K562 (cell line): Measurements from ENCODE around the gene NCAPG2. TPM values are rescaled to one million over a fixed set of nuclear protein-coding genes. Genes with fewer than 3 reads are reported as not detected.

Experiments
- ATF1 ChIP-seq, 2 experiments: fragments of 450-650 bp in 1 of 2; IDR thresholded peaks; 2 replicates each; pipeline ENCODE4 v1.6.1; 2016; ENCODE audit warnings: missing compliant biosample characterization in 1 of 2, missing genetic modification characterization in 1 of 2
- ATF7 ChIP-seq: fragments of 450-650 bp; IDR thresholded peaks from 2 replicates; pipeline ENCODE4 v1.7.1; 2014; ENCODE audit warnings: mild to moderate bottlenecking, moderate library complexity
- E2F3 ChIP-seq: fragments of 250-450 bp; sonication (Bioruptor Pico); IDR thresholded peaks from 2 replicates; pipeline ENCODE4 v1.4.0; 2020; ENCODE audit warnings: mild to moderate bottlenecking
- GATAD2A ChIP-seq: fragments of 450-650 bp; IDR thresholded peaks from 2 replicates; pipeline ENCODE4 v1.6.1; 2017
- HNRNPK ChIP-seq: fragments of 200-400 bp; formaldehyde crosslinking; IDR thresholded peaks from one replicate; pipeline ENCODE4 v1.6.1; 2018; ENCODE audit warnings: mild to moderate bottlenecking, low read depth, low read length; ENCODE audit not compliant: poor library complexity, severe bottlenecking
- KLF10 ChIP-seq: fragments of 250-450 bp; sonication (Bioruptor Pico); IDR thresholded peaks from 2 replicates; pipeline ENCODE4 v1.6.1; 2021; ENCODE audit warnings: matching md5 sums
- NR3C1 ChIP-seq: sonication (generic); formaldehyde crosslinking; IDR thresholded peaks from 2 replicates; pipeline ENCODE4 v1.8.1; 2022; ENCODE audit warnings: missing genetic modification reagents
- PTTG1 ChIP-seq: fragments of 450-650 bp; IDR thresholded peaks from 2 replicates; pipeline ENCODE4 v1.6.1; 2016; ENCODE audit warnings: low read depth, mild to moderate bottlenecking, missing genetic modification characterization, missing compliant biosample characterization
- PYGO2 ChIP-seq: fragments of 450-650 bp; IDR thresholded peaks from 2 replicates; pipeline ENCODE4 v1.6.1; 2016; ENCODE audit warnings: mild to moderate bottlenecking, missing genetic modification characterization, moderate library complexity, missing compliant biosample characterization
- SNRNP70 ChIP-seq: fragments of 200-400 bp; formaldehyde crosslinking; optimal IDR thresholded peaks from 2 replicates; pipeline ENCODE3; 2017; ENCODE audit warnings: low read depth, low read length
- TCF7 ChIP-seq: sonication (generic); IDR thresholded peaks from 2 replicates; pipeline ENCODE4 v1.6.1; 2016; ENCODE audit warnings: antibody characterized with exemption, borderline replicate concordance
- ZBTB17 ChIP-seq: fragments of 450-650 bp; formaldehyde crosslinking; IDR thresholded peaks from 2 replicates; pipeline ENCODE4 v1.4.0; 2020; ENCODE audit warnings: mild to moderate bottlenecking
- ZNF146 ChIP-seq: IDR thresholded peaks from one replicate; pipeline ENCODE4 v1.6.1; 2018; ENCODE audit warnings: missing compliant biosample characterization; ENCODE audit not compliant: unreplicated experiment
- ZNF75A ChIP-seq: fragments of 450-650 bp; formaldehyde crosslinking; IDR thresholded peaks from 2 replicates; pipeline ENCODE4 v1.4.0; 2020; ENCODE audit warnings: mild to moderate bottlenecking
- polyA plus RNA-seq, 8 experiments: library from polyadenylated mRNA; depleted of rRNA in 4 of 8; stranded (reverse) in 5 of 8; unstranded in 3 of 8; fragments of >200 nt; fragmentation: Nextera tagmentation in 2 of 8; fragmentation: Illumina TruSeq in 1 of 8; extraction: Ambion mirVana in 2 of 8; extraction: Trizol in 1 of 8; gene quantifications; 2 replicates each; pipeline versions ENCODE4 v1.2.1 to v1.2.3, GENCODE V29; 2011 to 2014; ENCODE audit warnings: inconsistent platforms in 1 of 8, missing spikeins in 1 of 8
- total RNA-seq, 7 experiments: library from RNA; depleted of rRNA in 6 of 7; stranded (reverse); fragments of >200 nt in 6 of 7; fragmentation: Illumina TruSeq in 2 of 7; extraction: Trizol in 2 of 7; gene quantifications; 2 replicates each; pipeline versions ENCODE4 v1.2.1 to v1.2.3, GENCODE V29; 2011 to 2021; ENCODE audit warnings: low replicate concordance in 1 of 7
- TF ChIP-seq, protein P1 (sequence below): fragments of 450-650 bp; IDR thresholded peaks from 2 replicates; pipeline ENCODE4 v1.6.1; 2018; ENCODE audit not compliant: partially characterized antibody
- TF ChIP-seq, protein P2 (sequence below): sonication (generic); formaldehyde crosslinking; IDR thresholded peaks from 2 replicates; pipeline ENCODE4 v1.8.0; 2022; ENCODE audit warnings: mild to moderate bottlenecking, missing genetic modification reagents
- TF ChIP-seq, protein P3 (sequence below): fragments of 450-650 bp; formaldehyde crosslinking; IDR thresholded peaks from 2 replicates; pipeline ENCODE4 v1.4.0; 2020; ENCODE audit warnings: mild to moderate bottlenecking, moderate library complexity
- TF ChIP-seq, protein P4 (sequence below): IDR thresholded peaks from 3 replicates; pipeline ENCODE4 v1.6.1; 2011; ENCODE audit warnings: borderline replicate concordance, mild to moderate bottlenecking, moderate library complexity; ENCODE audit not compliant: insufficient read length; ENCODE audit errors: extremely low read depth

Gene NCAPG2
- total and polyA plus RNA-seq, 9 of the 15 experiments (the other 6 are each of a cell fraction or from before 2014, with no cell fraction given) = 21.5 to 127 (median 86.1) TPM

DNA sequence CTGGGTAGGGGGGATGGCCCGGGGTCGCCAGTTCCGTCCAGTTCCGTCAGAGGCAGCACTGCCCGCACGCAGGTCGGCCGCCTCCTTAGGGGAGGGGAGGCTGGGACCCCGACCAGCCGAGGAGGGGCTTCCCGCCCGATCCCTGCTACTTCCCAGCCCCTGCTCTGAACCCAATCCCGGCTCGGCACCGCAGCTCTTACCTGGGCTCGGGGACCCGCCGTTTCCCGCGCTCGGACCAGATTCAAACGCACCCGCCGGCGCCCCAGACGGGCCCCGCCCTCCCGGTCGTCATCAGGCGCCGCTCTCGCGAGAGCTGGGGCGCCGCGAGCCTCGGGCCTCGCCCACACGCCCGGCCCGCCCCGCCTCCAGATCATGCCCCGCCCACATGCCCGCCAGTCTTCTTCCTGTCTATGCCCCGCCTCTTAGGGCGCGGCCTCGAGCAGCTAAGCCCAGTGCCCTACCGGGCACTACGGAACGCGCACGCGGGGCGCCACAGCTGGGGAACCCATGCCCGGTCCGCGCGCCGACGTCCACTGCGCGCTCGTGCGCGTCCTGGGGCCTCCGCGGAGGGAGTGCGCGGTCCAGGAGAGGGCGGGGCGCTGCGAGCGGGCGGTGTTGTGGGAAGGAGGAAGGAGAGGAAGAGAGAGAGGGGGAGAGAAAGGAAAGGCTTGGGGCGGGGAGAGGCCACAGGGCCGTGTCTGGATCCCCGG, at the start of gene NCAPG2 (continued):
- TF ChIP-seq, protein P1, sequence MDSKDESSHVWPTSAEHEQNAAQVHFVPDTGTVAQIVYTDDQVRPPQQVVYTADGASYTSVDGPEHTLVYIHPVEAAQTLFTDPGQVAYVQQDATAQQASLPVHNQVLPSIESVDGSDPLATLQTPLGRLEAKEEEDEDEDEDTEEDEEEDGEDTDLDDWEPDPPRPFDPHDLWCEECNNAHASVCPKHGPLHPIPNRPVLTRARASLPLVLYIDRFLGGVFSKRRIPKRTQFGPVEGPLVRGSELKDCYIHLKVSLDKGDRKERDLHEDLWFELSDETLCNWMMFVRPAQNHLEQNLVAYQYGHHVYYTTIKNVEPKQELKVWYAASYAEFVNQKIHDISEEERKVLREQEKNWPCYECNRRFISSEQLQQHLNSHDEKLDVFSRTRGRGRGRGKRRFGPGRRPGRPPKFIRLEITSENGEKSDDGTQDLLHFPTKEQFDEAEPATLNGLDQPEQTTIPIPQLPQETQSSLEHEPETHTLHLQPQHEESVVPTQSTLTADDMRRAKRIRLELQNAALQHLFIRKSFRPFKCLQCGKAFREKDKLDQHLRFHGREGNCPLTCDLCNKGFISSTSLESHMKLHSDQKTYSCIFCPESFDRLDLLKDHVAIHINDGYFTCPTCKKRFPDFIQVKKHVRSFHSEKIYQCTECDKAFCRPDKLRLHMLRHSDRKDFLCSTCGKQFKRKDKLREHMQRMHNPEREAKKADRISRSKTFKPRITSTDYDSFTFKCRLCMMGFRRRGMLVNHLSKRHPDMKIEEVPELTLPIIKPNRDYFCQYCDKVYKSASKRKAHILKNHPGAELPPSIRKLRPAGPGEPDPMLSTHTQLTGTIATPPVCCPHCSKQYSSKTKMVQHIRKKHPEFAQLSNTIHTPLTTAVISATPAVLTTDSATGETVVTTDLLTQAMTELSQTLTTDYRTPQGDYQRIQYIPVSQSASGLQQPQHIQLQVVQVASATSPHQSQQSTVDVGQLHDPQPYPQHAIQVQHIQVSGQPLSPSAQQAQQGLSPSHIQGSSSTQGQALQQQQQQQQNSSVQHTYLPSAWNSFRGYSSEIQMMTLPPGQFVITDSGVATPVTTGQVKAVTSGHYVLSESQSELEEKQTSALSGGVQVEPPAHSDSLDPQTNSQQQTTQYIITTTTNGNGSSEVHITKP = peak; percentile 52
- TF ChIP-seq NR3C1 (CRISPR knock-in tag) (no peak; the same call in 1 of the 2 replicates), ZBTB17 (no peak), E2F3 (CRISPR knock-in tag) (peak; percentile 100), GATAD2A (peak; percentile 97), PTTG1 (no peak), PYGO2 (tag) (no peak), ZNF146 (CRISPR knock-in tag) (no peak), KLF10 (no peak), ZNF75A (CRISPR knock-in tag) (no peak), ATF1 (CRISPR knock-in tag; IDR thresholded peaks at IDR 0.05) (no peak), ATF1 (tag; IDR thresholded peaks at IDR 0.05) (peak; percentile 97), ATF7 (peak; percentile 93), HNRNPK (peak; percentile 96), TCF7 (no peak; the same call in 1 of the 2 replicates), SNRNP70 (no peak)
- TF ChIP-seq, protein P2, sequence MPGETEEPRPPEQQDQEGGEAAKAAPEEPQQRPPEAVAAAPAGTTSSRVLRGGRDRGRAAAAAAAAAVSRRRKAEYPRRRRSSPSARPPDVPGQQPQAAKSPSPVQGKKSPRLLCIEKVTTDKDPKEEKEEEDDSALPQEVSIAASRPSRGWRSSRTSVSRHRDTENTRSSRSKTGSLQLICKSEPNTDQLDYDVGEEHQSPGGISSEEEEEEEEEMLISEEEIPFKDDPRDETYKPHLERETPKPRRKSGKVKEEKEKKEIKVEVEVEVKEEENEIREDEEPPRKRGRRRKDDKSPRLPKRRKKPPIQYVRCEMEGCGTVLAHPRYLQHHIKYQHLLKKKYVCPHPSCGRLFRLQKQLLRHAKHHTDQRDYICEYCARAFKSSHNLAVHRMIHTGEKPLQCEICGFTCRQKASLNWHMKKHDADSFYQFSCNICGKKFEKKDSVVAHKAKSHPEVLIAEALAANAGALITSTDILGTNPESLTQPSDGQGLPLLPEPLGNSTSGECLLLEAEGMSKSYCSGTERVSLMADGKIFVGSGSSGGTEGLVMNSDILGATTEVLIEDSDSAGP (CRISPR knock-in tag) = peak; percentile 66; the same call in 1 of the 2 replicates
- TF ChIP-seq, protein P3, sequence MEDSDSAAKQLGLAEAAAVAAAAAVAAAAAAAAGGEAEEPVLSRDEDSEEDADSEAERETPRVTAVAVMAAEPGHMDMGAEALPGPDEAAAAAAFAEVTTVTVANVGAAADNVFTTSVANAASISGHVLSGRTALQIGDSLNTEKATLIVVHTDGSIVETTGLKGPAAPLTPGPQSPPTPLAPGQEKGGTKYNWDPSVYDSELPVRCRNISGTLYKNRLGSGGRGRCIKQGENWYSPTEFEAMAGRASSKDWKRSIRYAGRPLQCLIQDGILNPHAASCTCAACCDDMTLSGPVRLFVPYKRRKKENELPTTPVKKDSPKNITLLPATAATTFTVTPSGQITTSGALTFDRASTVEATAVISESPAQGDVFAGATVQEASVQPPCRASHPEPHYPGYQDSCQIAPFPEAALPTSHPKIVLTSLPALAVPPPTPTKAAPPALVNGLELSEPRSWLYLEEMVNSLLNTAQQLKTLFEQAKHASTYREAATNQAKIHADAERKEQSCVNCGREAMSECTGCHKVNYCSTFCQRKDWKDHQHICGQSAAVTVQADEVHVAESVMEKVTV = no peak
- TF ChIP-seq, protein P4, sequence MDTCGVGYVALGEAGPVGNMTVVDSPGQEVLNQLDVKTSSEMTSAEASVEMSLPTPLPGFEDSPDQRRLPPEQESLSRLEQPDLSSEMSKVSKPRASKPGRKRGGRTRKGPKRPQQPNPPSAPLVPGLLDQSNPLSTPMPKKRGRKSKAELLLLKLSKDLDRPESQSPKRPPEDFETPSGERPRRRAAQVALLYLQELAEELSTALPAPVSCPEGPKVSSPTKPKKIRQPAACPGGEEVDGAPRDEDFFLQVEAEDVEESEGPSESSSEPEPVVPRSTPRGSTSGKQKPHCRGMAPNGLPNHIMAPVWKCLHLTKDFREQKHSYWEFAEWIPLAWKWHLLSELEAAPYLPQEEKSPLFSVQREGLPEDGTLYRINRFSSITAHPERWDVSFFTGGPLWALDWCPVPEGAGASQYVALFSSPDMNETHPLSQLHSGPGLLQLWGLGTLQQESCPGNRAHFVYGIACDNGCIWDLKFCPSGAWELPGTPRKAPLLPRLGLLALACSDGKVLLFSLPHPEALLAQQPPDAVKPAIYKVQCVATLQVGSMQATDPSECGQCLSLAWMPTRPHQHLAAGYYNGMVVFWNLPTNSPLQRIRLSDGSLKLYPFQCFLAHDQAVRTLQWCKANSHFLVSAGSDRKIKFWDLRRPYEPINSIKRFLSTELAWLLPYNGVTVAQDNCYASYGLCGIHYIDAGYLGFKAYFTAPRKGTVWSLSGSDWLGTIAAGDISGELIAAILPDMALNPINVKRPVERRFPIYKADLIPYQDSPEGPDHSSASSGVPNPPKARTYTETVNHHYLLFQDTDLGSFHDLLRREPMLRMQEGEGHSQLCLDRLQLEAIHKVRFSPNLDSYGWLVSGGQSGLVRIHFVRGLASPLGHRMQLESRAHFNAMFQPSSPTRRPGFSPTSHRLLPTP = no peak
